HG02763 (cell line): ENCODE measurements around the gene FEN1.

Source experiments
- ATAC-seq: cut with Tn5 transposase; IDR thresholded peaks from one replicate; pipeline ENCODE4 v1.9.1; 2021; ENCODE audit warnings: mild to moderate bottlenecking, moderate library complexity; ENCODE audit not compliant: unreplicated experiment

The FEN1 gene

DNA sequence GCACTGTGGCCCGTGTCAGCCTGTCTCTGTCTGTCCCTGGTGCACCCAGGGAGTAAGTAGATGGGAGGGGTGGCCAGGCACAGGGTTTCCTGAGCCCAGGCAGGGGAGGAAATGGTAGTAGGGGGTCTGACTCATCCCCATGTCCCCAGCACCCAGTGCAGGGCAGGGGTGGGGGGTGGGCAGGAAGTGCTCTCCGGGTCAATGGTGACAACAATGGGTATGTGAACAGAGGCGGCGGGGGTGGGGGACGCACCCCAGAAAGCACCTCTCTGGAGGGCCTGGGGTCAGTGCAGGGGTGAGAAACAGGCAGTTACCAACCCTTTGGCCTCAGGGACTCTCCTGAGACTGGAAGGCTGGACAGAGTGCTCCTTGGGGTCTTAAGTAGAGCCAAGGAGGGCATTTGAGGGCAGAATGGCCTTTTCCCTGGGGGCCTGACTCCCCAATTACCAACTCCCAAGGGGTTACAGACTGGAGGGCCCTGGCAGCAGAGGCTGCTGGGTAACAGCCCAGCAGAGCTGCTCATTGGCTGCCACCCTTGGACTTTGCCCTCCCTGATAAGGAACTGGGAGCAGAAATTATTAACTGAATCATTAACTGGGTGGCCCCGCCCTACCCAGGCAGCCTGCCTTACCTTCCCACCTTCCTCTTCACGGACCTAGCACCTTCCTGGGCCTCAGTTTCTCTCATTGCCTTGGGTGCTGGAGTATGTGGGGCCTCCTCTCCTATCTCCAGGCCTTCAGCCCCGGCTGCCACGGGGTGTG, 36.1 kb upstream of the FEN1 start:
- ATAC-seq = peak; percentile 41

DNA sequence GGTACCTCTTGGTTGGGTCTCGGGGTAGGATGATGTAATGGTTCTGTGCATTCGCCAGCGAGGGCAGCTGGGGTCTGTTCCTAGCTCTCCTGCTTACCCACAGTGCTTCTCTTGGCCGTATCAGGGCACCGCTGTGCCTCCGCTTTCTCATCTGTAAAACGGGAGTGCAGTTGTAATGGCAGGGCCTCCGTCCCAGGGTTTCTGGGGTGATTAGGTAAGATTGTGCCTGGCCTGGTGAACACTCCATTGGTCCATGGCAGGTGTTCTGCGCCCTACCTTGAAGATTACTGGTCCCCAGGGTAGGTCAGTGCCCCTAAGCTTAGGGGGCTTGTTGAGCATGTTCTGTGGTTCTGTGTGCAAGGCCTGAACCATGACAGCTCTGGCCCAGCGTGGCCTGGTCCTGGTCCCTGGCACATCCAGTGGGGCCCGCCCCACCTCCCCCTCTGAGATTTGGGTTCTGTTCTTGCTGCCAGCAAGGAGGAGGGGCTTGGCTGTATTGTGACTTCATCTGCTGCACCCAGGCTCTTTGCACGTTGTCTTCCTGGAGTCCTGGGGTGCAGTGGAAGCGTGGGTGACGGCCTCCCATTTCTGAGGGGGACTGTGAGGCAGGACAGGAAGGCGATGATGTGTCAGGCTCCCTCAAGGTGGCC, 35.4 kb upstream of the FEN1 start:
- no peak for ATAC-seq

DNA sequence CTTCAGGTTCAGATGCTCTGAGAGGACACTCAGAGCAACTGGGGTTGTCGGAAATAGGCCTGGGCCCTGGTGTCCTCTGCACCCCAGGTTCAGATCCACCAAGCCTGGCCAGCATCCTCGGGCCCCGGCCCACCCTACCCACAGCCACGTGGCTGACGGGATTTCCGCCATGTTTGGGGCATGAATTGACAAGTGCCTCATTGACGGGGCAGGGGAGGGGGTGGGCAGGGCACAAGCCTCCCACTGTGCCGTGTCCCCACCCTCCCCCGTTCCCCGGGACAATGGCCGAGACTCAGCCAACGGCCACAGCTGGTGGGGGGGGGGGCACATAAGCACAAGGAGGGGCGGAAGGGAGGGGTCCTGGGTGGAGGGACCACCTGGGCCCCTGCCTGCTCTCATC, 31.8 kb upstream of the FEN1 start:
- no peak for ATAC-seq

DNA sequence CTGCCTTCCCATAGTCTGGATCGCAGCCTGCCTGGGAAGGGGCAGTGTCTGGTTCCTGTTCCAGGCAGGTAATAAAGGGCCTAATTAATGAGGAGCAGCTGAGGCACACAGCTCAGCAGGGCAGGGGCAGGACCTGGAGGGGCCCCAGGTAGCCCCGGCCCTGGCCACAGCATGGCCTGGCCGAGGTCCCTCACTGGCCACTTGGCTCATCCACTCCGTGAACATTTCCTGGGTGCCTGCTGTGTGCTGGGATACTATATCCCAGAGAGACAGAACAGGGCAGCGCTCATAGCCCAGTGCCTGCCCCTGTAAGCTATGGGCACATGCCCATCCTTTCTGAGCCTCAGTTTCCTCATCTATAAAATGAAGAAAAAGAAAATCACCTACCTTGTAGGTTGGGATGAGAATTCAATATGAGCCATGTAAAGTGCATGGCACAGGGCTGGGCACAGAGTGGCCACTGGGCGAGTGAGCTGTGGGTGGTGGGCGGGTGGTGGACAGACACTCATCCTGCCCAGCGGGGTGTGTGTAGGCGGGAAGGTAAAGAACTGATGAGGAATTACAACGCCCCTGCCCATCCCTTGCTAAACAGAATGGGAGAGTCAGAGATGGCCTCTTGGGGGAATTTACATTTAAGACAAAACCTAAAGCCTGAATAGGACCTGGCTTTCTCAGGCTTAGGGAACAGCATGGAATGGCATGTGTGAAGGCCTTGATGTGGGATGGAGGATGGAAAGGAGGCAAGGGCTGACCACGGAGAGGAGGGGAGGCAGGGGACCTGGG, 31.1 kb upstream of the FEN1 start:
- ATAC-seq = no peak

DNA sequence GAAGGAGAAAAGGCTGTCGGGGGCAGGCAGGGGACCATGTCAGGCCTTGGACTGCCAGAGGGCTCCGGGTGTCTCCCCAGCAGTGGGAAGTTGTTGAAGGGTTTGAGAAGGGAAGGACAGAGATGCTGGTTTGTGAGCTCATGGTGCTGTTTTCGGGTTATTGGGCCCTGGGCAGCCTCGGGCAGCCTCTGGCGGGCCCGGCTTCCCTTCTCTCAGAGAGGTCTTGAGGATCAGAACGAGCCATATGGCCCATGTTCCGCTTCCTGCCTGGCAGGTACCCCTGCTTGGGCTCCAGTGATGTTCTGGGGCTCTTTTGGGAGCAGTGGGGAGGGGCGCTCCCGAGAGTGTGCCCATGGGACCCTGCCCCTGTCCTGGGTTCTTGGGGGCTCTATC, 30.5 kb upstream of the FEN1 start:
- ATAC-seq = no peak

DNA sequence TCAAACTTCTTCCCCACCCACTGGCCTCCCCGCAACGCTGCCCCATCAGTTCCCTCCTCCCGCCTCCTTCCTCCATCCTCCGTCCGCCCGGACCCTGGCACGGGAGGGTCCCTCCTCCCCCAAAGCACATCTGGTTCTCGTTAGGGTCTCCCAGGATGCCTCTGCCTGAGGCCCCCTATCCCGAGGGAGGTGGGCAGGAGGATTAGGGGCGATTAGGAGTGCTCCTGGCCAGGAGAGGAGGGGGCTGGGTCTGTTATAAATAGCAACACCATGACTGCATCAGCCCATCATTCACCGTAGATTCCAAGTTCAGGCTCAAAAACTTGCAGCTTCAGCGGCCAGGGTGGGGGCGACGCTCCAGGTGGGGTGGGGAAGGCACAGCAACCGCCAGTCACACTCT, 29.9 kb upstream of the FEN1 start:
- no peak for ATAC-seq

DNA sequence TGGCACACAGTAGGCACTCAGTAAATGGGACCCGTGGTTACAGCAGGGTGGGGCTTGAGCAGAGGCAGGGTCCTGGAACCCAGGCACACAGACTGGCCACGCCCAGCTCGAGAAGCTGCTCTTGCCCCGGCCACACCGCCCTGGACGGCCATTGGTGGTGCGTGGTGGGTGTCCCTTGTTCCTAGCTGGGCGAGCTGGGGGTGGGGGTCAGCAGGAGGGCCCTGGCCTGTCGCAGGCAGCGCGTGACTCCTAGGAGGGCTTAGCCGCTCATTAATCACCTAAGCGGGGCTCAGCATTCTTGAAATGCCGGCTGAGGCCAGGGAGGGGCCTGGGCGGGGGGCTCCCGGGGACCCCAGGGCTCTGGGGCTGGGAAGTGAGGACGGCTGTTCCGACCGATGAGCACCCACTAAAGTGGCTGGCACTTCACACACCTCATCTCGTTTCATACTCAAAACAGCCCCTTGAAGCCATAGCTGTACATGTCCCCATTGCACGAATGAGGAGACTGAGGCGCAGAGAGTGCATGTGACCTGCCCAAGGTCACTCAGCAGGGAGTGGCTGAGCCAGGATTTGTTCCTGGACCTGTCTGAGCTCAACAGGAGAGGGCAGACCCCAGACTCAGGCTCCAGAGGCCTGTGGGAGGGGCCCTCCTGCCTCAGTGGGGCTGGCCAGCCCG, 28.6 kb upstream of the FEN1 start:
- no peak for ATAC-seq

DNA sequence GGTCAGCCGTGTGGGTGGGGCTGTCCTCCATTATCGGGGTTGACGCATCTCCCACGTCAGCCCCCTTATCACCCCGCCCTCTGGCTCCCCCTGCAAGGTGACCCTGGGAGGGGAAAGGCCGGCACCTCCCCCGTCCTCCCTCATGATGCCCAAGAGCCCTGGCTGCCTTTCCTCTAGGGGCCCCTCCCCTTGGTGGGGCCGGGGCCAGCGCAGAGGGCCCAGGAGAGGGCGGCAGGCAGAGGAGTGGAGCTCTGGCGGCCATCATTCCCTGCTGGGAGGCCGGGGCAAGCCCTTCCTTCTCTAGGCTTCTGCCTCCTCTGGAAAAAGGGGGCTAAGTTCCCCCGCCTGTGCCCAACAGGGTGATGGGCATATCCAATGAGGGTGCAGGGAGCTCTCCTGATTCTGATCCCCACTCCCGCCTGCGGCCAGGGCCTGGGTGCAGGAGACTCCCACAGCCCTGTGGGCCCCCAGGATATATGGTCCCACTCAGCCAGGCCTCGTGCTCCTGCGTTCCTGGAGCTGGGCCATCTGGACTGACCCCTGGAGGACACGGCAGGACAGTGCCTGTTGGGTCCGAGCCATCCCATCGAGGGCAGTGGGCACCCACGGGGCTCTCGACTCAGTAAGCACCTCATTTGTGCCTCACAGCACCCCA, 28.0 kb upstream of the FEN1 start:
- ATAC-seq = no peak

DNA sequence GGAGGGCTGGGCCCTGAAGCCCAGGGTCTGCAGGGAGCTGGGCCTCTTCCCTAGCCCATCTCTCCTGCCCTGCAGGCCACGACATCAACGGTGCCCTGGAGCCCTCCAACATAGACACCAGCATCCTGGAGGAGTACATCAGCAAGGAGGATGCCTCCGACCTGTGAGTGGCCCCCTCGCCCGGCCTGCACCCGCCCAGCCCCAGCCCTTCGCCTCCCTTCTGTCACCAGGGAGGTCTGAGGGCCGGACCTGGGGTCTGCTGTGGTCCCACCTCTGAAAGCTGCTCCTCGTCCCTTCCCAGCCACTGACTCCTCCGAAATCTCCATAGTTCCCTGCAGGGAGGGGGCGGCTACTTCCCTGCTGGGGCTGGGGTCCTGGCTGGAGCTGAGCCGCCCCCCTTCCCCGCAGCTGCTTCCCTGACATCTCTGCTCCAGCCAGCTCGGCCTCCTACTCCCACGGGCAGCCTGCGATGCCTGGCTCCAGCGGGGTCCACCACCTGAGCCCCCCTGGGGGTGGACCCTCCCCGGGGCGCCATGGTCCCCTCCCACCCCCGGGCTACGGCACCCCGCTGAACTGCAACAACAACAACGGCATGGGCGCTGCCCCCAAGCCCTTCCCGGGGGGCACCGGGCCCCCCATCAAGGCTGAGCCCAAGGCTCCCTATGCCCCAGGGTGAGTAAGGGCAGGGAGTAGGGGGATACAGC, 27.0 kb upstream of the FEN1 start:
- ATAC-seq = no peak

DNA sequence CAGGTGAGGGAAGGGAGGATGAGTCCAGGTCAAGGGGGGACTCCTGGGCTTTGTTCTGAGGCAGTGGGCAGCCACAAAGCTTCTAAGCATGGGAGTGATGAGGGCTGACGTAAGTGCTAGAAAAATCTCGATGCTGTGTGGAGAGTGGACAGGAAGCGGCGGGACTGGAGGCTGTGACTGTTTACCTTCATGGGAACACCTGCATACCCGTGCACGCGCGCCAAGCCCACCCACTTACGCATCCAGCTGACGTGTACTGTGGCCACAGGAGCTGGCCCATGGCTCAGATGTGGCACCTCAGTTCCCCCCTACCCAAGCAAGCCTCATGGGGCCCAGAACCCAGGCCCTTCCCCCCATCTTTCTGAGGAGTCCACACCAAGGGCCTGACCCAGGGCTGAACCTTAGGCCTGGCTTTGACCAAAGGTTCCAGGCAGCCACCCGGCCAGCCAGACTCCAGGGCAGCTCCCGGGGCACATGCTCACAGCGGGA, 26.3 kb upstream of the FEN1 start:
- ATAC-seq = no peak

DNA sequence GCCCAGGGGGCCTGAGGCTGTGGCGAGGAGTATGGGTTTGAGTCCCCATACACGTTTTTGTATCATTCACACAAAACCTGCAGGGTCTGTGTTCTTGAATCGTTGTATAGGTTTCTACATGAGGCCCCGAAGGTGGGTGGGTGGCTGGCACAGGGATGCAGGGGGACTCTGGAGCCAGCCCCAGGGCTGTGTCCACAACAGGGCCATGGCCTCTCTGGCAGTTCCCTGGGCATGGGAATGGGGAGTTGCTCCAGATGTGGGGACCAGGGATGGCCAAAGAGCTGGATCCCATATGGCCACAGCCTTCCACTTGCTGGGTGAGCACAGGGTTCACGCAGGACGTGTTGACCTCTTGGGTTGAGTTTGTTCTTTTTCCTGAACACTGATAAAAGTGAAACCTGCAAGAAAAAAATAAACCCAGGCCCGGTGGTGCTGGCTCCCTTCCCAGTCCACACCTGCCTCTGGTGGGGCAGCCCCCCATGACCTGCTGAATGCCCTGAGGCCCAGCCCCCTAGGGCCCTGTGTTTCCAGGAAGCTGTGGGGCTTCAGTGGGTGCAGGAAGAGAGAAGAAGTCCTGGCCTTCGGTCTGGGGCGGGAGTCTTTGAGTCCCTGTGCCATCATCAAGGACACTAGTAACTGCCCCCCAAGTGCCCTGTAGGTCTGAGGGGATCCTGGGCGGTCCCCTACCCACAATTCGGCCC, 24.2 kb upstream of the FEN1 start:
- ATAC-seq = no peak

DNA sequence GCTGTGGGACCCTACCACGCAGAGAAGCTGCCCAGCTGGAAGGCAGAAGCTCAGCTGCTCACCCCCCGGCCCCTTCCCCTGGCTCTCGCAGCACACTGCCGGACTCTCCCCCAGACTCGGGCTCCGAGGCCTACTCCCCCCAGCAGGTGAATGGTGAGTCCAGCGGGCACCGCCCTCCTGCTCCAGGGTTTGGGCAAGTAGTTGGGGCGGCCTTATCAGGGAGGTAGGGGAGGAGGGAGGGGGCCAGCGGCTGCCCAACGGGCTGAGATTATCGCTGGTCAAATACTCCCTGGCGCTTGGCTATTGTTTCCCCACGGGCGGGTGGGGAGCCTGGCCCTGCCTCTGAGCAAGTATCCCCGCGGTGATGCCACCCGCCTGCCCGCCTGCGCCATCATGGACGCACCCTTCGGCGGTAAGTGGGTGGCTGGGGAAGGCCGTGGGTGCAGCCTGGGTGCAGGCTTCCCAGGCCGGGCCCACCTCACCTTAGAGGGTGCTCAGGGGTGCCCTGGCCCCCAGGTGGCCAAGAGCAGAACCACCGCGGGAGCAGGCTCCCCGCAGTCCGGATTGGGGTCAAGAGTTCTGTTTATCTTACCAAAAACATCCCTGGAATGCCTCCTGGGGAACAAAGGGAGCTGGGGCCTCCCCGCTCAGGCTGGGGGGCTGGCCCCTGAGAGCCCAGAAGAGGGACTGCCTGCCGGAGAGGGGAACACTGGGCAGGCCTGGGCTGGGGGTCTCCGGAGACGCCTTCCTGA, 23.4 kb upstream of the FEN1 start:
- ATAC-seq = no peak

DNA sequence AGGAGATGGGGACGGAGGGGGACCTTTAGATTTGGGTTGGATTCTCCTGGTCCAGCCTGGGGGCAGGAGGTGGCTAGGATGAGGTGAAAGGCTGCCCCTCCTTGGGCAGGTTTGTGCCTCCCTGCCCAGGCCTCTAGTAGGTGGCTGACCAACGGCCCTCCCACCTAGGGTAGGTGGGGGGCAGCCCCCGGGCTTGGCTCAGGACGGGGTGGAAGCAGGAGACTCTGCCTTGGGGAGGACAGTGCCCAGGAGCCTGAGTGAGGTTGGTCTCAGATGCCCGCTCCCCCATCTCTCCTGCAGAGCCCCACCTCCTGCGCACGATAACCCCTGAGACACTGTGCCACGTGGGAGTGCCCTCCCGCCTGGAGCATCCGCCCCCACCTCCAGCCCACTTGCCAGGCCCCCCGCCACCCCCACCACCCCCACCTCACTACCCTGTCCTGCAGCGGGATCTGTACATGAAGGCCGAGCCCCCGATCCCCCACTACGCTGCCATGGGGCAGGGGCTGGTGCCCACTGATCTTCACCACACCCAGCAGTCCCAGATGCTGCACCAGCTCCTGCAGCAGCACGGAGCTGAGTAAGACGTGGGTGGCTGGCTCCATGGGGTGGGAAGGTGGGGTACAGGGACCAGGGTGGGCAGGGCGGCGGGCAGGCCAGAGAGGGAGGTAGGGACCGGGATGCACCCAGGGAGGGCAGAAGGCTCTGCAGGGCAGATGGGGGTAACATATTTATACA, 22.6 kb upstream of the FEN1 start:
- ATAC-seq = no peak

DNA sequence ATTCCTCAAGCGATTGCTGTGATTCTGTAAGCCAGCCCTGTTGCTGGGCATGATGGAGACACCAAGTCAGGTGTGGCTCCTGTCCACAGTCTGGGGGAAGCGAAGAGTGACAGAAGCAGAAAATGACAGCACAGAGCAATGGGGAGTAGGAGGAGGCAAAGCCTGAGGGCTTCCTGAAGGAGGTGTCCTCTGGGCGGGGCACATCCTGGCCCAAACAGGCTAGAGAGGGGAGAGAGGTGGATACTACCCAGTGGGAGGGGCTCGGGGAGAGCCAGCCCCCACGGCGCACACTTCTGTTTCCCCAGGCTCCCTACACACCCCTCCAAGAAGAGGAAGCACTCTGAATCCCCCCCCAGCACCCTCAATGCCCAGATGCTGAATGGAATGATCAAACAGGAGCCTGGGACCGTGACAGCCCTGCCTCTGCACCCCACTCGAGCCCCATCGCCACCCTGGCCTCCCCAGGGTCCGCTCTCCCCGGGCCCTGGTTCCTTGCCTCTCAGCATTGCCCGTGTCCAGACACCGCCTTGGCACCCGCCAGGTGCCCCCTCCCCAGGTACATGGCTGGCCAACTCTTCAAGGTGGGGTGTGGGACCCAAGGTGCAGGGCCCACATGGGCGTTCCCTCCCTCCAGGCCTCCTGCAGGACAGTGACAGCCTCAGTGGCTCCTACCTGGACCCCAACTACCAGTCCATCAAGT, 21.4 kb upstream of the FEN1 start:
- no peak for ATAC-seq

DNA sequence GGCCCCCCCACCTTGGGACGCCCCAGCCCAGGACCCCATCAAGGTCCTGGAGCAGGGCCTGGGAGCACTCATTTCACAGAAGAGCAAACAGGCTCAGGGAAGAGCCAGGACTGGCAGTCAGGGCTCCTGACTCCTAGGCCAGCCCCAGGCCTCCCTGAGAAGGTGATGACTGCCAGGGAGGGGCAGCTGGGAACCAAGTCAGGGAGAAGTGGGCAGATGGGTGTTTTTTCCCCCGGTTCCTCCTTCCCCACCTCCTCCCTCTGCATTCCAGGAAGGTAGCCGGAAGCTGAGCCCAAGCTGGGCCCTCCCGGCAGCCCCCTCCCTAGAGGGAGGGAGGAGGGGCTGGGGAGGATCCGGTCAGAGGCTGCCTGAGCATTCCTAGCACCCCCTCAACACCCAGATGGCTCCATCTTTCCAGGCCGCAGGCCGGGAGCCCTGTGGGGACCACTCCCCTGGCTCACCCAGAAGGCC, 20.7 kb upstream of the FEN1 start:
- no peak for ATAC-seq

DNA sequence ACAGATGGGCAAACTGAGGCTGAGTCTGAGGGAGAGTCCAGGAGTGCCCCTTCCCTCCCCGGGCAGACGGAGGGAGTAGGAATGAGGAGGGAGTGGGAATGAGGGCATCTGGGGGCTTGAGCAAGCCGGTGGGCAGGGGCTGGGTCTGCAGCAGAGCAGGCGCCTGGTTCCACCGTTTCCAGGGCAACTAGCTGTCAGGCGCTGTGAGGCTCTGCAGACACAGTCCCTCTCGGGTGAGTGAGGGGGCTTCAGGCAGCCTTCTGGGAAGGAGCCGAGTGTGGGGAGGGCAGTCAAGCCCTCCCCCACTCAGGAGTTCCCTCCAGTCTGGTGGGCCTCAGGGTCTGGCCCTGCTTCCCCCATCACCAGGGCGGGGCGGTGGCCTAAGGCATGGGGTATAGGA, 19.4 kb upstream of the FEN1 start:
- no peak for ATAC-seq

DNA sequence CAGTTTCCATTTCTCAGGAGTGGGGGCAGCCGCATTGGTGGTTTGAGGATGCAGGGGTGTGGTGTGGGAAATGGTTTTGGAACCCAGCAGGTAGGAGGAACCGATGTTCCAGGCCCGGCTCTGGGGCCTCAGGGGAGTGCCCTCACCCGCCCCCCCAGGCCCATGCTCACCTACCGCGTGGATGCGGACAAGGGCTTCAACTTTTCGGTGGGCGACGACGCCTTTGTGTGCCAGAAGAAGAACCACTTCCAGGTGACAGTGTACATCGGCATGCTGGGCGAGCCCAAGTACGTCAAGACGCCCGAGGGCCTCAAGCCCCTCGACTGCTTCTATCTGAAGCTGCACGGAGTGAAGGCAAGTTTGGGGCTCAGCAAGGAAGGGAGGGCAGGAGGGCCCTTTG, 18.9 kb upstream of the FEN1 start:
- ATAC-seq = no peak
